Measurements from ENCODE around the gene FAF1.

The FAF1 gene

DNA sequence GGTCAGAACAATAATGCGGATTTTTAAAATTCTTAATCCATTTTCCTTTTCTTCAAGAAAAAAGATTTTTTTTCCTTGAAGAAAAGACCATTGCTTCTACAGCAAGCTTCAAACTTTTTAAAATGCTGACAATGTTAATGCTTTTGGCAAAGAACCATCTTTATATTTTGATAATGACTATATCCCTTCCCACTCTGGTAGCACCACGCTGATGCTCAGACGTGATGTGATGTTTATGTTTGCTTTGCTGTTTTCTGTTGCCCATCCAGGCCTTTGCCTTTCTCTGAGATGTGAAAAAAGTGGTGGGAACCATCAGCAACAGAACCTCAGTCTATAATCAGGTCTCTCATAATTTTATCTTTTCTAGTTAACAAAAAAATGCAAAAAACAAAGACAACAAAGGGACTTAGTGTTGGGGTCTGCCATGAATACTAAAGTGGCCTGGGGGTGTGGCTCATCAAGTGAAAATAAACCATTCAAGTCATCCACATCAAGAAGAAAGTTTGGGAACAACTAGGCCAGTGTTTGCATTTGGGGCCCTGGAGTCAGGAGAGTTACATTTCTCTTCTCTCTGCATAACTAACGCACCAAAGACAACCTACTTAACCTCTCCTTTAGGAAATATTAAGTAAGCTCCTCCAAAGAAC lies 292.2 kb downstream of the FAF1 start:
- Histone ChIP-seq H3K4me1 (ENCODE audit: control insufficient read depth, low read length) (peaks cover 19% of the 10 kb centered on the region), H4K20me1 (ENCODE audit: control insufficient read depth, insufficient read depth, low read depth, low read length) (no peaks in the 10 kb centered on the region), H3K36me3 (ENCODE audit: control insufficient read depth, low read length) (no peaks in the 10 kb centered on the region), H3K79me2 (ENCODE audit: control insufficient read depth, low read length) (no peaks in the 10 kb centered on the region), H3K9me3 (ENCODE audit: control insufficient read depth, insufficient read depth, low read length) (no peaks in the 10 kb centered on the region), H3K27me3 (ENCODE audit: control insufficient read depth, low read length) (no peaks in the 10 kb centered on the region), H3K4me2 (ENCODE audit: low read length) (peak overlapping the region; percentile 31), H3K9me2 (replicated peaks; ENCODE audit: control insufficient read depth, low read length) (no peaks in the 10 kb centered on the region), H3K4me3 (ENCODE audit: low read length) (peak overlapping the region; percentile 9; the same call in 1 of the 2 replicates), H3K27ac (ENCODE audit: low read depth, low read length) (peak overlapping the region; percentile 10), H3F3A (ENCODE audit: control insufficient read depth, insufficient read depth) (no peaks in the 10 kb centered on the region)
- TF ChIP-seq EZH2phosphoT487 (IDR thresholded peaks at IDR 0.05; ENCODE audit: borderline replicate concordance, low read length) = no peak
- TF ChIP-seq, protein P1, sequence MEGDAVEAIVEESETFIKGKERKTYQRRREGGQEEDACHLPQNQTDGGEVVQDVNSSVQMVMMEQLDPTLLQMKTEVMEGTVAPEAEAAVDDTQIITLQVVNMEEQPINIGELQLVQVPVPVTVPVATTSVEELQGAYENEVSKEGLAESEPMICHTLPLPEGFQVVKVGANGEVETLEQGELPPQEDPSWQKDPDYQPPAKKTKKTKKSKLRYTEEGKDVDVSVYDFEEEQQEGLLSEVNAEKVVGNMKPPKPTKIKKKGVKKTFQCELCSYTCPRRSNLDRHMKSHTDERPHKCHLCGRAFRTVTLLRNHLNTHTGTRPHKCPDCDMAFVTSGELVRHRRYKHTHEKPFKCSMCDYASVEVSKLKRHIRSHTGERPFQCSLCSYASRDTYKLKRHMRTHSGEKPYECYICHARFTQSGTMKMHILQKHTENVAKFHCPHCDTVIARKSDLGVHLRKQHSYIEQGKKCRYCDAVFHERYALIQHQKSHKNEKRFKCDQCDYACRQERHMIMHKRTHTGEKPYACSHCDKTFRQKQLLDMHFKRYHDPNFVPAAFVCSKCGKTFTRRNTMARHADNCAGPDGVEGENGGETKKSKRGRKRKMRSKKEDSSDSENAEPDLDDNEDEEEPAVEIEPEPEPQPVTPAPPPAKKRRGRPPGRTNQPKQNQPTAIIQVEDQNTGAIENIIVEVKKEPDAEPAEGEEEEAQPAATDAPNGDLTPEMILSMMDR (IDR thresholded peaks at IDR 0.05; ENCODE audit: low read depth, low read length, poor library complexity, severe bottlenecking) = no peak

DNA sequence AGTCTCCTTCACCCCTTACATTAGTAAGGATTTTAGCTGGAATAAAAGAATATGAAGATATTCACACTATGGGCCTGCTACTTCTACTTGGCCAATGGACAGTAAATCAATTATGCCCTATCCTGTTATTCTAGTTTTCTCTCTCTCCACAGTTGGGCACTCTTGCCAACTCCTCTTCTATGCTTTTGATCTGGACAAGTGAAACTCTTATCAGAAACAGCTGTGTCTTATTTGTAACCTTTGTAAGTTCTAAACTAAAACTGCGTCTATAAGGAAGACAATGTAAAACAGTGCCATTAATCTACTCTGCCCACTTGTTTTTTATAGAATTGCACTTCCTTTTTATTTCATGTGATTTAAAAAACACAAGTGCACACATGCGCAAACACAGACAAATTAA lies 292.8 kb downstream of the FAF1 start:
- peak overlapping the region; percentile 31 for H3K4me2 ChIP-seq (ENCODE audit: low read length)
- peaks cover 19% of the 10 kb centered on the region for H3K4me1 ChIP-seq (ENCODE audit: control insufficient read depth, low read length)
- no peaks in the 10 kb centered on the region for H3K79me2 ChIP-seq (ENCODE audit: control insufficient read depth, low read length)
- no peaks in the 10 kb centered on the region for H3K27me3 ChIP-seq (ENCODE audit: control insufficient read depth, low read length)
- H3K4me3 ChIP-seq (ENCODE audit: low read length) = peak overlapping the region; percentile 9; the same call in 1 of the 2 replicates
- TF ChIP-seq, protein P1 (IDR thresholded peaks at IDR 0.05; ENCODE audit: low read depth, low read length, poor library complexity, severe bottlenecking) = no peak
- TF ChIP-seq EZH2phosphoT487 (IDR thresholded peaks at IDR 0.05; ENCODE audit: borderline replicate concordance, low read length) = no peak
- no peaks in the 10 kb centered on the region for H3K9me2 ChIP-seq (replicated peaks; ENCODE audit: control insufficient read depth, low read length)
- H4K20me1 ChIP-seq (ENCODE audit: control insufficient read depth, insufficient read depth, low read depth, low read length) = no peaks in the 10 kb centered on the region
- peak overlapping the region; percentile 10 for H3K27ac ChIP-seq (ENCODE audit: low read depth, low read length)
- H3K9me3 ChIP-seq (ENCODE audit: control insufficient read depth, insufficient read depth, low read length) = no peaks in the 10 kb centered on the region
- no peaks in the 10 kb centered on the region for H3K36me3 ChIP-seq (ENCODE audit: control insufficient read depth, low read length)
- H3F3A ChIP-seq (ENCODE audit: control insufficient read depth, insufficient read depth) = no peaks in the 10 kb centered on the region; the same call in 1 of the 2 replicates

DNA sequence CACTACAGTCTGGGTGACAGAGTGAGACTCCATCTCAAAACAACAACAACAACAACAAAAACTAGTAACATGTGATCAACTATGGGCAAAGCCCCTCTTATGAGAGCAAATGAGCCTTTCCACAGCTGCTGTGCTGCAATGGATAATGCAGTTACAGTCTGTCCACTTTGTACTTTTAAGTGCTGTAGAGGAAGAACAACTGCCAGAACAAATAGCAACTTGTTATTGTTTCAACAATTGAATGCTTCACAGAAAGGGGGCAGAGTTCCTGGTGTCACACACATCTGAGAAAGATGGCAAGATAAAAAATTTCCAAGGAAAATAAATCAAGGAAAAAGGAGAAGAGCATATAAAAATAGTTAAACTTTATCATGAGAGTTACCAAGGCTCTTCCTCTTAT lies 293.2 kb downstream of the FAF1 start:
- Histone ChIP-seq H4K20me1 (ENCODE audit: control insufficient read depth, insufficient read depth, low read depth, low read length) (no peaks in the 10 kb centered on the region), H3F3A (ENCODE audit: control insufficient read depth, insufficient read depth) (no peaks in the 10 kb centered on the region; the same call in 1 of the 2 replicates), H3K9me2 (replicated peaks; ENCODE audit: control insufficient read depth, low read length) (no peaks in the 10 kb centered on the region), H3K79me2 (ENCODE audit: control insufficient read depth, low read length) (no peaks in the 10 kb centered on the region), H3K36me3 (ENCODE audit: control insufficient read depth, low read length) (no peaks in the 10 kb centered on the region), H3K4me2 (ENCODE audit: low read length) (peak overlapping the region; percentile 31; the same call in 1 of the 2 replicates), H3K4me1 (ENCODE audit: control insufficient read depth, low read length) (peaks cover 19% of the 10 kb centered on the region), H3K27ac (ENCODE audit: low read depth, low read length) (peak overlapping the region; percentile 10; the same call in 1 of the 2 replicates), H3K4me3 (ENCODE audit: low read length) (no peak overlapping the region), H3K27me3 (ENCODE audit: control insufficient read depth, low read length) (no peaks in the 10 kb centered on the region), H3K9me3 (ENCODE audit: control insufficient read depth, insufficient read depth, low read length) (no peaks in the 10 kb centered on the region)
- no peak for TF ChIP-seq EZH2phosphoT487 (IDR thresholded peaks at IDR 0.05; ENCODE audit: borderline replicate concordance, low read length)
- TF ChIP-seq, protein P1 (IDR thresholded peaks at IDR 0.05; ENCODE audit: low read depth, low read length, poor library complexity, severe bottlenecking) = no peak

Data from DOHH2 (cell line).